Muscle of back (tissue), 13 donors: ENCODE results near the gene HHIP. TPM values are rescaled to one million over a fixed set of nuclear protein-coding genes. Genes with fewer than 3 reads are reported as not detected.

Experiments used
- DNase-seq, 3 donors: peaks; one replicate each; pipeline versions ENCODE4 v3.0.0 to v3.0.0-alpha.2; 2013
- long read RNA-seq, 9 donors: transcript quantifications; one replicate each; lab custom pipeline, GENCODE V29; 2026
- polyA plus RNA-seq, 10 donors: library from polyadenylated mRNA; unstranded; fragments of 120-200 nt; gene quantifications; one replicate each; pipeline ENCODE4 v1.2.1, GENCODE V29; 2013; ENCODE audit not compliant: insufficient read length in 10 of 10

The HHIP gene, protein sequence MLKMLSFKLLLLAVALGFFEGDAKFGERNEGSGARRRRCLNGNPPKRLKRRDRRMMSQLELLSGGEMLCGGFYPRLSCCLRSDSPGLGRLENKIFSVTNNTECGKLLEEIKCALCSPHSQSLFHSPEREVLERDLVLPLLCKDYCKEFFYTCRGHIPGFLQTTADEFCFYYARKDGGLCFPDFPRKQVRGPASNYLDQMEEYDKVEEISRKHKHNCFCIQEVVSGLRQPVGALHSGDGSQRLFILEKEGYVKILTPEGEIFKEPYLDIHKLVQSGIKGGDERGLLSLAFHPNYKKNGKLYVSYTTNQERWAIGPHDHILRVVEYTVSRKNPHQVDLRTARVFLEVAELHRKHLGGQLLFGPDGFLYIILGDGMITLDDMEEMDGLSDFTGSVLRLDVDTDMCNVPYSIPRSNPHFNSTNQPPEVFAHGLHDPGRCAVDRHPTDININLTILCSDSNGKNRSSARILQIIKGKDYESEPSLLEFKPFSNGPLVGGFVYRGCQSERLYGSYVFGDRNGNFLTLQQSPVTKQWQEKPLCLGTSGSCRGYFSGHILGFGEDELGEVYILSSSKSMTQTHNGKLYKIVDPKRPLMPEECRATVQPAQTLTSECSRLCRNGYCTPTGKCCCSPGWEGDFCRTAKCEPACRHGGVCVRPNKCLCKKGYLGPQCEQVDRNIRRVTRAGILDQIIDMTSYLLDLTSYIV
- polyA plus RNA-seq, result 1 to 10 TPM; 2.3 to 5.2 (median 4.2) TPM
- long read RNA-seq, donor 1, full-length matches to known transcripts, result 4 of 4 reads
- long read RNA-seq, donor 1, partial matches to known transcripts, result 0 of 4 reads
- long read RNA-seq, donor 1, other reads (novel, unspliced or antisense), result 0 of 4 reads
- long read RNA-seq, donor 2, partial matches to known transcripts, result 0 of 2 reads
- long read RNA-seq, donor 2, other reads (novel, unspliced or antisense), result 0 of 2 reads
- long read RNA-seq, donor 3, result 0 reads
- long read RNA-seq, donor 4, result 0 reads
- long read RNA-seq, donor 5, partial matches to known transcripts, result 0 of 1 reads
- long read RNA-seq, donor 5, other reads (novel, unspliced or antisense), result 0 of 1 reads
- long read RNA-seq, donor 6, partial matches to known transcripts, result 0 of 1 reads
- long read RNA-seq, donor 6, other reads (novel, unspliced or antisense), result 0 of 1 reads
- long read RNA-seq, donor 7, full-length matches to known transcripts, result 1 of 1 reads
- long read RNA-seq, donor 7, partial matches to known transcripts, result 0 of 1 reads
- long read RNA-seq, donor 7, other reads (novel, unspliced or antisense), result 0 of 1 reads
- long read RNA-seq, donor 8, result 0 reads
- long read RNA-seq, donor 9, partial matches to known transcripts, result 0 of 1 reads
- long read RNA-seq, donor 9, other reads (novel, unspliced or antisense), result 0 of 1 reads

DNA sequence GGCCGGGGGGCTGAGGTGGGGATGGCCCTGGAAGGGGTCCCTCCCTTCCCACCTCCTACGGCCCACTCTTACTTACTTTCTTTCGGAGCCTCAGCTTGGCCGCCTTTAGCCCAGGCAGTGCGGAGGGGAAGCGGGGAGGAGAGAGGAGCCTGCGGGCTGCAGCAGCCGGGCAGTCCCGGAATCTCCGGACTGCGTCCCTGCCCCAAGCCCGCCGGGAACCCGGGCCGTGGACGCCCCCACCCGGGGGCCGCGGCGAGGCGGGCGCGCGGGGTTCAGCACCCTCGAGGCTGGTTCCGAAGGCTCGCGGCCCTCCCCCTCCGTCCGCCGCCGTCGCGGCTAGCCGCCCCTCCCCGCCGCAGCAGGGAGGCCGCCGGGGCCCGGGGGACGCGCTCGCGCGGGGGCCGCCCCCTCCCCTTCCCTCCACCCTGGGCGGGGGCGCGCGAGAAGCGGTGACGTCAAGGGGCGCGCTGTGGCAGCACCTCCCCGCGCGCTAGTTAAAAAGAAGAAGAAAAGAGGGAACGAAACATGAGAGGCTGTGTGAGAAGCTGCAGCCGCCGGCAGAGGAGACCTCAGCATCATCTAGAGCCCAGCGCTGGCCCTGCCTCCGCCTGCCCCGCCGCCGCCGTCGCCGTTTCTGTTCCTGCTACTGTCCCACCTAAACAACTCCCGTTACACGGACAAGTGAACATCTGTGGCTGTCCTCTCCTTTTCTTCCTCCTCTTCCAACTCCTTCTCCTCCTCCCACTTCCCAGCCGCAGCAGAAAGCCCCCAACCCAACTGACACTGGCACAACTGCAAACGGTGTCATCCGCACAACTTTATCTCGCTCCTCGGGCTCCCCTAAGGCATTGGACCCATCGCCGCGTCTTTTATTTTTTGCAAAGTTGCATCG, at the start of gene HHIP:
HHIP (plus strand) TSS at position 526 of the 892 bp plus-strand sequence. CDS start 520 bp downstream, outside the sequence.
- DNase-seq, result peak in 2 of 3 donors; percentile 63 to 82

DNA sequence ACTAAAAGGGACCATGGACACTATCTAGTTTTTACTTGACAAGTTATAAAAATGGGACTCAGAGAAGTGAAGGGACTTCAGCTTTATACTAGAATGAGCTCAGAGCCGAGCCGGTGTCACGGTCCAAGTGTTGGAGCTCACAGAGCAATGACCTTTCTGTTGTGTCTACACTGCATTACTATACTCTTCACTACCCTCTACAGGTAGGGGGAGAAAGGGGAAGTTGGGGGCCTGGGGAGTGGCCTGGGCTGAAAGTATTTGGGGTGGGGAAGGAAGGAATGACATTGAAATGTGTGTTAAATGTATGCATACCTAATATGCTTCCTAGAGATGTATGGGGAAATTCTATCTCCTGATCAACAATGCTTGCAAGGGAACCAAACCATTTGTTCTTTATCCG, 48.8 kb upstream of the HHIP start:
- DNase-seq, result no peak

GRCh38 chr4:144599621-144600020, 46.3 kb upstream of the HHIP start:
- no peak for DNase-seq

- no peak for DNase-seq
Observed at GRCh38 chr4:144611850-144612249, 34.1 kb upstream of the HHIP start.

DNA sequence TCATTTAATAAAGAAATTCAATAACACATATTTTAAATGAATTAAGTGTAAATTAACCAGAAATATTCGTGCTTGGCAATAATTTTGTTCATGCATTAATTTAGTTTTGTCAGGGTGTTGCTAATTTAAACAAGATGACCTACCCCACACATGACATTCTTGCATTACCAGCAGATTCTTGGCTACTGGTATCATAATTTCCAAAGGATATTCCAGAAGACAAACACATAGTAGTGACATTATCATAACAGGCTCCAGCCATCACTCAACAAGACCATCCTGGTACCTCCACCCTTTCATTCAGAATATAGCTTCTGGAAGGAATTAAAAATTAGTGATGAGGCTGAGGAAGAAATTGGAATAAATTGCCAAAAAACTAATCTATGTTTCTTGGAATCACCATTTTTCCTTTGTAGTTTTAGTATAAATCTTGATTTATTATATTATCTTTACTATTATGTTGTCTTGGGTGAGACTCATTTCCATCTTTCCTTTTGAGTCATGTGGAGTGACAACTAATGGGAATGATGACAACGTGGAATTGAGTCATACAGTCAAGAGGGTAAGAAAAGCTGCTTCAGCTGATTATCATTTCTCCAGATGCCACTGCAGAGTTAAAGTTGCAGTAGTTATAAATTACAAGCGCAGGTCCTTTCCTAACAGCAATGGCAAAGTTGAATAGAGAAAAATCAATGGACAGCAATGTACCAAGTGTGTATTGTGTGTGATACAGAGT, 30.9 kb upstream of the HHIP start:
- DNase-seq, result peak in 1 of 3 donors; percentile 33

DNA sequence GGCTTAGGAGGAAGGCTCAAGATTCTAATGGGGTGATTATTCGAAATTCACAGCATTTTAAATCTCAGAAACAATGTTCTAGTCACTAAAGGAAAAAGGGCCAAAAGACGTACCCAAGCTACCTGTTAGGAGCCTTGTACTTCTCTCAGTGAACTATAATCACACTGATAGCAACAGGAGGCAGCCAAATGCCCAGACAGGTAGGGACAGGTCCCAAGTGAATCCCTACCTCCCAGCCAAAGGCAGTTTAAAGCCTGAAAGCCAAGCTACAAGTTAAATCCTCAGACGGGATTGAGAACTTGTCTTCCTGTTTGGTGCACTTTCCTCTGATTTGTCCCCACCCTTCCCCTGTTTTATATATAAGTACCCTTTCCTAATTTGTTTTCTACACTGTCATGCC, 24.3 kb upstream of the HHIP start:
- DNase-seq, result no peak

- no peak for DNase-seq
Observed at GRCh38 chr4:144627663-144628076, 18.3 kb upstream of the HHIP start.

- DNase-seq, result no peak
Observed at GRCh38 chr4:144633215-144633614, 12.7 kb upstream of the HHIP start.

GRCh38 chr4:144634978-144635747, 10.8 kb upstream of the HHIP start:
- DNase-seq, result no peak

DNA sequence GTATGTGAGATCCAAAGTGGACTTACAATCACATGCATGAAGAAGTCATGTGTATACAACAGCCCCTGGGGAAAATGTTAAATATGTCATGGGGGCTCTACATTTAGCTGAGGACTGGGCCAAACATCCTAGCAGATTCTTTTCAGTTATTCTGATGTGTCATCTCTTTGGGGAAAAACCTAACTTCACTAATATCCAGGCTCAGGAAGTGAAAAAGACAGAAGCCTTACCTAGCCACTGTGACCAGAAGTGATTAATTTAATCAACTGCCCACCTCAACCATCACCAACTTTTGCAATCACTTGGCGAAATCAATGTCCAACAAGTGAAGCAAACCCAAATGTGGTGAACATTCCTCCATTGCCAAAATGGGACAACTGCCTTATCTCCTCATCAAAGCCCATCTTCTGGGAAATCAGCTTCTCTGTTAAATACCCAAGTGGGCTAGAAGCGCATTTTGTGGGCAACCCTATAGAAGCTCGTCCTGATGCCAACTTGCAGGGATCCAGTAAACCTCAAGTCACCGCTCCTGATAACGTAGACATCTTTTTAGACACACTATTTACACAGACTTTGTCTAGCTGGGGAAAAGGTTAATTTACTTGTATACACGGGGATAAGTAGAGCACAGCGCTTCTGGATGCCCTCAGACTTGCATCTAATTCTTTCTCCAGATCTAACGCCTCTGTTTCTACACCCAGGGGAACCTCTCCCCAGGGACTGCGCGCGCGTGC, 1.4 kb upstream of the HHIP start:
- DNase-seq, result peak in 1 of 3 donors; percentile 26

- DNase-seq, result peak in 2 of 3 donors; percentile 15 to 73
Observed at GRCh38 chr4:144645102-144645630, 790 bp upstream of the HHIP start.

- peak in 2 of 3 donors; percentile 22 to 69 for DNase-seq
Observed at GRCh38 chr4:144646523-144647094, 653 bp downstream of the HHIP start.

DNA sequence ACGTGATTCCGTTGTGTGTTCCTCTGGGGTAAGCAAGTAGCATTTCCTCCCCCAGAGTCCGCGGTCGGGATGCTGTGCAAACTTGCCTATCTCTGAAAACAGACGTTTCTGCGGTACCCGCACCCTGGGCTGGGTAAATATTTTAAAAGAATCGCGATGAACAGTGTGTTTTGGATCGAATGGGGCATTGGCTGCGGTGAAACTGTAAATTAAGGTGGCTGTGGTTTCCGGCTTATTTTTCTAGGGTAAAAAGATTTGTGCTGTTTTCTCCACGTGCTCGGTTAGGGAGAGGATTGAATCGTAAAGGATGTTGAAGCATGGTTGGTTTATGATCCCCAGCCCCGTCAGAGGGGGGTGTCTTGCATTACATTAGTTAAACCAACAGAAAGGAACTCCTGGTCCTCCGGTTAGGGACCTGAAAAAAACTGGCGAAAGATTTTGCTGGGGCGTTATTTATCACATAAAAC, 1.2 kb downstream of the HHIP start:
- peak in 2 of 3 donors; percentile 16 to 68 for DNase-seq

- no peak for DNase-seq
Observed at GRCh38 chr4:144647590-144647989, 1.6 kb downstream of the HHIP start.

GRCh38 chr4:144648042-144648441, 2.1 kb downstream of the HHIP start:
- peak in 1 of 3 donors; percentile 47 for DNase-seq

GRCh38 chr4:144649646-144650045, 3.7 kb downstream of the HHIP start:
- DNase-seq, result no peak

- DNase-seq, result no peak
Observed at GRCh38 chr4:144650311-144651005, 4.5 kb downstream of the HHIP start.
